ENCODE data around the gene SUMO3.

DNA sequence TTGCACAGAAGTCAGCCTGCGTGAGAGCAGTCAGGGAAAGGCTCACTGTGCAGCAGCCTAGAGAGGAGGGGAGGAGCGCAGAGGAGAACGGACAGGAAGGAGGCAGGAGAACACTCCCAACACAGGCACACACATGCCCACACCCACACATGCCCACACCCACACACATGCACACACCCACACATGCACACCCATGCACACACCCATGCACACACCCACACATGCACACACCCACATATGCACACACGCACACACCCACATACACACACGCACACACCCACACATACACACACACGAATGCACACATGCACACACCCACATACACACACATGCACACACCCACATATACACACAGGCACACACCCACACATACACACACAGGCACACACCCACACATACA lies 7.1 kb downstream of the SUMO3 start:
- TF ChIP-seq, protein P1, sequence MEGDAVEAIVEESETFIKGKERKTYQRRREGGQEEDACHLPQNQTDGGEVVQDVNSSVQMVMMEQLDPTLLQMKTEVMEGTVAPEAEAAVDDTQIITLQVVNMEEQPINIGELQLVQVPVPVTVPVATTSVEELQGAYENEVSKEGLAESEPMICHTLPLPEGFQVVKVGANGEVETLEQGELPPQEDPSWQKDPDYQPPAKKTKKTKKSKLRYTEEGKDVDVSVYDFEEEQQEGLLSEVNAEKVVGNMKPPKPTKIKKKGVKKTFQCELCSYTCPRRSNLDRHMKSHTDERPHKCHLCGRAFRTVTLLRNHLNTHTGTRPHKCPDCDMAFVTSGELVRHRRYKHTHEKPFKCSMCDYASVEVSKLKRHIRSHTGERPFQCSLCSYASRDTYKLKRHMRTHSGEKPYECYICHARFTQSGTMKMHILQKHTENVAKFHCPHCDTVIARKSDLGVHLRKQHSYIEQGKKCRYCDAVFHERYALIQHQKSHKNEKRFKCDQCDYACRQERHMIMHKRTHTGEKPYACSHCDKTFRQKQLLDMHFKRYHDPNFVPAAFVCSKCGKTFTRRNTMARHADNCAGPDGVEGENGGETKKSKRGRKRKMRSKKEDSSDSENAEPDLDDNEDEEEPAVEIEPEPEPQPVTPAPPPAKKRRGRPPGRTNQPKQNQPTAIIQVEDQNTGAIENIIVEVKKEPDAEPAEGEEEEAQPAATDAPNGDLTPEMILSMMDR (IDR thresholded peaks at IDR 0.05; ENCODE audit: control extremely low read depth in 1 of 3, insufficient read depth in 1 of 3, low read depth in 1 of 3, low read length in 3 of 3): no peak
- TF ChIP-seq POLR2A (IDR thresholded peaks at IDR 0.05; ENCODE audit: control extremely low read depth in 1 of 2, low read depth in 2 of 2, low read length in 2 of 2) (no peak), RNF2 (IDR thresholded peaks at IDR 0.05; ENCODE audit: borderline replicate concordance, low read depth, low read length, missing control alignments, poor library complexity, severe bottlenecking) (no peak), RXRA (IDR thresholded peaks at IDR 0.05; ENCODE audit: insufficient read depth, low read depth, low read length) (no peak), RAD21 (IDR thresholded peaks at IDR 0.05 in 1 of 2, conservative IDR thresholded peaks at IDR 0.05 in 1 of 2; ENCODE audit: low read depth in 2 of 2, low read length in 2 of 2) (no peak), EZH2 (IDR thresholded peaks at IDR 0.05; ENCODE audit: low read depth, low read length, severe bottlenecking) (no peak), EGR1 (IDR thresholded peaks at IDR 0.05; ENCODE audit: borderline replicate concordance, low read depth, low read length) (no peak), TBP (IDR thresholded peaks at IDR 0.05; ENCODE audit: low read depth, low read length) (no peak), YY1 (IDR thresholded peaks at IDR 0.05; ENCODE audit: low read depth, low read length) (no peak)
